ENCODE data around the gene PUS1.

DNA sequence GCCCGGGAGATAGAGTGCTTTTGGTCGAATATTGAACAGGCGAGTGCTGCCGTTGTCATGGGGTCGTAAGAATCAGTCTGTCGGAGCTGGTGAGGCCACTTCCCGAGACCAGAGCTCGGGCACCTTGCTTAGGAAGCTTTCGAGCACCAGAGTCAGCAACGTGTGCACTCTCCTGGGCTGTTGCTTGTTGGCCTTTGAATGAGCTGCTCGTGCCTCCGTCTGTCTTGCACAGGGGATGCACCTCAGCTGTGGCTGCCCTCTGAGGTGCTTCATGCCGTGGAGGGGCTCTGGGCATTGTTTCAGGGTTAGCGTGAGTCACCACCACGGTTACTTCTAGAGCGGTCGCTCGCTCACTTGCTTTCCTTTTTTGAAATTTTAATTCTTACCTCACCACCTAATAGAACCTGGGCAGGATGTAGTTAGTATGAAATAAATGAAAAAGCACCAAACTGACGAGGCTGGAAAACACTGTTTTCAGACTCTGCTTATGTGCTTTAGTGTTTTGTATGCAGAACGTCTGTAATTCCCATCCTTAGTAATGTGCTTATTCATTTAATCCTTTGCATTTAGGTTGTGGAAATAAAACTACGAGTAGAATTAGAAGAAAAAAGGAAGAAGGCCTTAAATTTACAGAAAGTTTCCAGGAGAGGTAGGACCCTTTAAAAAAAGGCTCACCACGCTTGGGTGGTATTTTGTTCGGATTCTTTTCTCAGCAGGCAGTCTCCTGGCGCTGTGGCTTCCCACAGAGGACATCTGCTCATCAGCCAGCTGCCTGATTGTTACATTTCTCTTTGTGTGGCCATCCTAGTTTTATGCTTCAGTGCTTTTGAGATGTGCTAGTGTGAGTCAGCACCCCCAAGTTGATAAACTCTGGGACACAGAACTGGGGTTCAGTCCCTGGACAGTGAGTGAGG lies 61.2 kb downstream of the PUS1 start:
- TF ChIP-seq, protein P1, sequence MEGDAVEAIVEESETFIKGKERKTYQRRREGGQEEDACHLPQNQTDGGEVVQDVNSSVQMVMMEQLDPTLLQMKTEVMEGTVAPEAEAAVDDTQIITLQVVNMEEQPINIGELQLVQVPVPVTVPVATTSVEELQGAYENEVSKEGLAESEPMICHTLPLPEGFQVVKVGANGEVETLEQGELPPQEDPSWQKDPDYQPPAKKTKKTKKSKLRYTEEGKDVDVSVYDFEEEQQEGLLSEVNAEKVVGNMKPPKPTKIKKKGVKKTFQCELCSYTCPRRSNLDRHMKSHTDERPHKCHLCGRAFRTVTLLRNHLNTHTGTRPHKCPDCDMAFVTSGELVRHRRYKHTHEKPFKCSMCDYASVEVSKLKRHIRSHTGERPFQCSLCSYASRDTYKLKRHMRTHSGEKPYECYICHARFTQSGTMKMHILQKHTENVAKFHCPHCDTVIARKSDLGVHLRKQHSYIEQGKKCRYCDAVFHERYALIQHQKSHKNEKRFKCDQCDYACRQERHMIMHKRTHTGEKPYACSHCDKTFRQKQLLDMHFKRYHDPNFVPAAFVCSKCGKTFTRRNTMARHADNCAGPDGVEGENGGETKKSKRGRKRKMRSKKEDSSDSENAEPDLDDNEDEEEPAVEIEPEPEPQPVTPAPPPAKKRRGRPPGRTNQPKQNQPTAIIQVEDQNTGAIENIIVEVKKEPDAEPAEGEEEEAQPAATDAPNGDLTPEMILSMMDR (IDR thresholded peaks at IDR 0.05): no peak
- no peak for TF ChIP-seq POLR2AphosphoS5 (IDR thresholded peaks at IDR 0.05)

Data from breast epithelium (tissue), 3 donors.